ENCODE measurements around the gene SEMA5B.

GRCh38 chr3:122943828-122944190, 83.8 kb downstream of the SEMA5B start:
- TF ChIP-seq, protein P1, sequence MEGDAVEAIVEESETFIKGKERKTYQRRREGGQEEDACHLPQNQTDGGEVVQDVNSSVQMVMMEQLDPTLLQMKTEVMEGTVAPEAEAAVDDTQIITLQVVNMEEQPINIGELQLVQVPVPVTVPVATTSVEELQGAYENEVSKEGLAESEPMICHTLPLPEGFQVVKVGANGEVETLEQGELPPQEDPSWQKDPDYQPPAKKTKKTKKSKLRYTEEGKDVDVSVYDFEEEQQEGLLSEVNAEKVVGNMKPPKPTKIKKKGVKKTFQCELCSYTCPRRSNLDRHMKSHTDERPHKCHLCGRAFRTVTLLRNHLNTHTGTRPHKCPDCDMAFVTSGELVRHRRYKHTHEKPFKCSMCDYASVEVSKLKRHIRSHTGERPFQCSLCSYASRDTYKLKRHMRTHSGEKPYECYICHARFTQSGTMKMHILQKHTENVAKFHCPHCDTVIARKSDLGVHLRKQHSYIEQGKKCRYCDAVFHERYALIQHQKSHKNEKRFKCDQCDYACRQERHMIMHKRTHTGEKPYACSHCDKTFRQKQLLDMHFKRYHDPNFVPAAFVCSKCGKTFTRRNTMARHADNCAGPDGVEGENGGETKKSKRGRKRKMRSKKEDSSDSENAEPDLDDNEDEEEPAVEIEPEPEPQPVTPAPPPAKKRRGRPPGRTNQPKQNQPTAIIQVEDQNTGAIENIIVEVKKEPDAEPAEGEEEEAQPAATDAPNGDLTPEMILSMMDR (IDR thresholded peaks at IDR 0.05): no peak
- no peak for TF ChIP-seq POLR2A (IDR thresholded peaks at IDR 0.05)
